HL-60 (cell line): ENCODE results near the gene FKBP15.

ENCODE experiments used
- CTCF ChIP-seq: IDR thresholded peaks from one replicate; pipeline ENCODE4 v1.5.1; 2011; ENCODE audit warnings: low read length, control low read depth, inconsistent platforms; ENCODE audit not compliant: insufficient read depth
- GABPA ChIP-seq: IDR thresholded peaks from 2 replicates; pipeline ENCODE4 v1.6.1; 2012; ENCODE audit warnings: low read depth
- POLR2AphosphoS5 ChIP-seq: IDR thresholded peaks from 2 replicates; pipeline ENCODE4 v1.6.1; 2012; ENCODE audit warnings: low read depth

DNA sequence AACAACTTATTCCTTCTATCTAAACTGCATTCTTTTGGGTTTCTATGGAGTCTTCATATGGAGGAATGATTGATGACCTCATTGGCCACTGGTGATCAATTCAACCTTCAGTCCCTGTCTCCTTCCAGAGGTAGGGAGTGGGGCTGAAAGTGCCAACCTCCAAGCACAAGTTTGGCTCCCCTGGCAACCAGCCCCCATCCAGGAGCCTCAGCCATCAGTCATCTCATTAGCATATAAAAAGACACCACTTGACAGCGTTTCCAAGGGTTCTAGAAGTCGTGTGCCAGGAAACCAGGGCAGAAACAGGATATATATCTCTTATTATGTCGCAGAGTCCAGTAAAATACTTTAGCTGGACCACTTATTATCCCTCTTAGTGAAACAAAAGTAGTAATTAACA, 60.5 kb downstream of the FKBP15 start:
- TF ChIP-seq CTCF, result no peak
- TF ChIP-seq POLR2AphosphoS5, result no peak
- no peak for TF ChIP-seq GABPA
